ENCODE data around the gene SCAANT1.

- TF ChIP-seq CTCF (IDR thresholded peaks at IDR 0.05) (no peak), POLR2A (IDR thresholded peaks at IDR 0.05) (no peak)
These were observed 34.3 kb downstream of the SCAANT1 start for GRCh38 chr3:63877737-63878393.
